Heart left ventricle (tissue), 16 donors: ENCODE results near the gene LTA4H. TPM values are rescaled to one million over a fixed set of nuclear protein-coding genes. Genes with fewer than 3 reads are reported as not detected.

Experiments used
- ATAC-seq, 4 donors: fragments of 200-7000 bp; cut with Tn5 transposase; one replicate each; pipeline ENCODE4 v1.9.1; 2020 to 2022; ENCODE audit warnings: moderate library complexity in 4 of 4, mild to moderate bottlenecking in 3 of 4, moderate number of reproducible peaks in 1 of 4
- DNase-seq, 5 donors: peaks; one replicate each; pipeline ENCODE4 v3.0.0-alpha.2; 2020
- H3K27ac ChIP-seq, 12 donors: fragments of 200-600 bp; sonication (generic) in 4 of 12; one replicate each; pipeline versions ENCODE4 v1.5.0 to v1.8.0; 2016 to 2022; ENCODE audit warnings: mild to moderate bottlenecking in 2 of 12
- H3K27me3 ChIP-seq, 9 donors: fragments of 200-600 bp; sonication (generic) in 2 of 9; one replicate each; pipeline versions ENCODE4 v1.5.1 to v1.8.0; 2016 to 2022; ENCODE audit warnings: mild to moderate bottlenecking in 3 of 9
- H3K36me3 ChIP-seq, 9 donors: fragments of 200-600 bp; sonication (generic) in 2 of 9; one replicate each; pipeline versions ENCODE4 v1.5.0 to v1.8.0; 2018 to 2022; ENCODE audit warnings: mild to moderate bottlenecking in 2 of 9
- H3K4me1 ChIP-seq, 12 donors: fragments of 200-600 bp; sonication (generic) in 4 of 12; one replicate each; pipeline versions ENCODE4 v1.5.0 to v1.8.0; 2016 to 2022; ENCODE audit warnings: mild to moderate bottlenecking in 3 of 12
- H3K4me3 ChIP-seq, 12 donors: fragments of 200-600 bp; sonication (generic) in 4 of 12; one replicate each; pipeline versions ENCODE4 v1.5.0 to v1.8.0; 2017 to 2022; ENCODE audit warnings: mild to moderate bottlenecking in 9 of 12, moderate library complexity in 4 of 12
- H3K9me3 ChIP-seq, 12 donors: fragments of 200-600 bp; sonication (generic) in 4 of 12; one replicate each; pipeline versions ENCODE4 v1.5.0 to v1.8.0; 2016 to 2022; ENCODE audit warnings: mild to moderate bottlenecking in 1 of 12
- POLR2A ChIP-seq, 2 donors: fragments of 450-650 bp; IDR thresholded peaks; one replicate each; pipeline ENCODE4 v1.6.1; 2017; ENCODE audit warnings: antibody characterized with exemption in 2 of 2, mild to moderate bottlenecking in 2 of 2, moderate library complexity in 2 of 2
- WGBS, 4 donors: extraction: QIAGEN DNeasy Blood & Tissue Kit in 2 of 4; methylation state at CpG; one replicate each; pipeline versions ENCODE4 v1.1.5 to v1.1.7; 2013 to 2018; 5-methylcytosine and 5-hydroxymethylcytosine counted together
- intact Hi-C, 10 donors: fragments of 100-400 bp; cut with DNase I; formaldehyde crosslinking; loops; one replicate each; pipeline versions ENCODE4 v1.11.1 to v1.14.2; 2022
- polyA plus RNA-seq, 2 donors: library from polyadenylated mRNA; stranded (reverse); fragments of 200-250 nt; gene quantifications; one replicate each; pipeline ENCODE4 v1.2.3, GENCODE V29; 2013
- total RNA-seq, 9 donors: library from RNA; depleted of rRNA in 2 of 9; stranded (reverse); fragments of >200 nt in 2 of 9; fragmentation: NEBNext Ultra II Directional in 3 of 9; extraction: Animal tissue kit (Norgen Biotek cat#: 25700) in 3 of 9; gene quantifications; one replicate each; pipeline versions ENCODE4 v1.1.0 to v1.2.4, GENCODE V29; 2016 to 2023
- TF ChIP-seq, protein P1 (sequence below), 12 donors: fragments of 200-600 bp; sonication (generic) in 4 of 12; IDR thresholded peaks; one replicate each; pipeline versions ENCODE4 v1.5.0 to v1.8.0; 2018 to 2022; ENCODE audit warnings: antibody characterized with exemption in 12 of 12, mild to moderate bottlenecking in 5 of 12
- donor health status: ischemic (EF 13 %, LVEDD 7.1; RV severe dilation, severe dysfunction).
- donor health status: healthy with polysubstance abuse.
- donor health status: DM: no; HTN: yes; CAD: no.
- donor health status: DM: no; HTN: no; CAD: no.
- donor health status: ischemic (EF 25% LVEDD 6.9; RV normal size, moderate dysfunction).
- donor health status: ischemic (EF 25% LVEDD 5.7; RV mildly dilated, moderate dysfunction).
- donor health status: healthy.
- donor health status: DM: yes; HTN: yes; CAD: no.
- donor health status: ischemic (EF 35%, LVEDD 5.7; RV mildly dilated, moderate dysfunction).
- donor health status: nonischemic (EF 11% LVEDD 7.7; RV severe dilation, severe dysfunction).
- donor health status: DM: yes; HTN: yes; CAD: no.
- donor health status: PGD.
- donor health status: ischemic (EF 29% LVEDD 5.4; RV normal size, mild dysfunction).
- donor health status: nonischemic (EF 23%, LVEDD 6.1; RV moderate dilation, normal function).

The LTA4H gene
- total and polyA plus RNA-seq, 11 donors = 23.3 to 72.0 (median 41.6) TPM

DNA sequence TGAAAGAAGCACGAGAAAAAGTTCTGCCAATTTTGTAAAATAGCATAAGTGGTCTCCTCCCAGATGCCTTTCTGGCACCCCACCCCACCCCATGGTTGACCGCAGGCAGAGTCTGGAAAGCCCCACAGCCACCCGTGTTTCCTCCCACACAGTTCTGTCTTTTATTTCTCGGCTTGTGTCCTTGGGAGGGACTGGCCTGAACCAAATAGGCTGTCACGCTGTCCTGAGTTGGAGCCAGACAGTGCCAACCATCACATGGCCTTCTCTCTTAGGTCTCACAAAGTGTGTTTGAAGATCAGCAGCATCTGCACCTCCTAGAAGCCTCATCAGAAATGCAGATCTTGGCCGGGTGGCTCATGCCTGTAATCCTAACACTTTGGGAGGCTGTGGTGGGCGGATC, 10.2 kb upstream of the LTA4H start:
- WGBS, 4 donors = 82 to 86% (median 84%) methylated on average over 7 of the region's 7 CpGs
- H3K9me3 ChIP-seq = no peaks in the 10 kb centered on the region
- TF ChIP-seq POLR2A (IDR thresholded peaks at IDR 0.05) = no peak
- TF ChIP-seq, protein P1, sequence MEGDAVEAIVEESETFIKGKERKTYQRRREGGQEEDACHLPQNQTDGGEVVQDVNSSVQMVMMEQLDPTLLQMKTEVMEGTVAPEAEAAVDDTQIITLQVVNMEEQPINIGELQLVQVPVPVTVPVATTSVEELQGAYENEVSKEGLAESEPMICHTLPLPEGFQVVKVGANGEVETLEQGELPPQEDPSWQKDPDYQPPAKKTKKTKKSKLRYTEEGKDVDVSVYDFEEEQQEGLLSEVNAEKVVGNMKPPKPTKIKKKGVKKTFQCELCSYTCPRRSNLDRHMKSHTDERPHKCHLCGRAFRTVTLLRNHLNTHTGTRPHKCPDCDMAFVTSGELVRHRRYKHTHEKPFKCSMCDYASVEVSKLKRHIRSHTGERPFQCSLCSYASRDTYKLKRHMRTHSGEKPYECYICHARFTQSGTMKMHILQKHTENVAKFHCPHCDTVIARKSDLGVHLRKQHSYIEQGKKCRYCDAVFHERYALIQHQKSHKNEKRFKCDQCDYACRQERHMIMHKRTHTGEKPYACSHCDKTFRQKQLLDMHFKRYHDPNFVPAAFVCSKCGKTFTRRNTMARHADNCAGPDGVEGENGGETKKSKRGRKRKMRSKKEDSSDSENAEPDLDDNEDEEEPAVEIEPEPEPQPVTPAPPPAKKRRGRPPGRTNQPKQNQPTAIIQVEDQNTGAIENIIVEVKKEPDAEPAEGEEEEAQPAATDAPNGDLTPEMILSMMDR (IDR thresholded peaks at IDR 0.05) = no peak
- no peaks in the 10 kb centered on the region for H3K36me3 ChIP-seq
- H3K4me1 ChIP-seq = peaks cover 0 to 61% (median 5%) of the 10 kb centered on the region in 12 donors
- no peak for DNase-seq
- H3K27me3 ChIP-seq = no peaks in the 10 kb centered on the region
- intact Hi-C loops = no loop called here
- H3K27ac ChIP-seq = peak overlapping the region in 1 of 12 donors; percentile 71
- H3K4me3 ChIP-seq = no peak overlapping the region
- peak in 2 of 4 donors; percentile 15 to 45 for ATAC-seq

DNA sequence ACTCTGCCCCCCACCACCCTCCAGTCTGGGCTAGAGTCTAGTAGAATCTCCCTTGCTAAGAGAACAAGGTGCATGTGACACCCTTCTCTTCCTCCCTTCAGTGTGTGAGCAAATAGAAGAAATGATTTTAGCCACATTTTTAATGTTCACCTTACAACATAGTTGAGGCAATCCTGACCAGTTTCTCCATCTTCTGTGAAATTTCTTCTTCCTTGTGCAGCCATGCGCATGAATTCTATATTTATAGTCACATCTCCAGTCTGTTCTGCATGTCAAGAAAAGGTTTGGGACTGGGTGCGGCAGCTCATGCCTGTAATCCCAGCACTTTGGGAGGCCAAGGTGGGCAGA, 9.5 kb upstream of the LTA4H start:
- peaks cover 0 to 61% (median 5%) of the 10 kb centered on the region in 12 donors for H3K4me1 ChIP-seq
- 94 to 100% (median 96%) methylated on average over 2 of the region's 2 CpGs for WGBS, 4 donors
- intact Hi-C loops = no loop called here
- H3K36me3 ChIP-seq = no peaks in the 10 kb centered on the region
- no peak for TF ChIP-seq POLR2A (IDR thresholded peaks at IDR 0.05)
- TF ChIP-seq, protein P1 (IDR thresholded peaks at IDR 0.05) = no peak
- no peaks in the 10 kb centered on the region for H3K9me3 ChIP-seq
- H3K27me3 ChIP-seq = no peaks in the 10 kb centered on the region
- H3K27ac ChIP-seq = peak overlapping the region in 1 of 12 donors; percentile 71
- DNase-seq (no peak), ATAC-seq (no peak)
- H3K4me3 ChIP-seq = no peak overlapping the region

DNA sequence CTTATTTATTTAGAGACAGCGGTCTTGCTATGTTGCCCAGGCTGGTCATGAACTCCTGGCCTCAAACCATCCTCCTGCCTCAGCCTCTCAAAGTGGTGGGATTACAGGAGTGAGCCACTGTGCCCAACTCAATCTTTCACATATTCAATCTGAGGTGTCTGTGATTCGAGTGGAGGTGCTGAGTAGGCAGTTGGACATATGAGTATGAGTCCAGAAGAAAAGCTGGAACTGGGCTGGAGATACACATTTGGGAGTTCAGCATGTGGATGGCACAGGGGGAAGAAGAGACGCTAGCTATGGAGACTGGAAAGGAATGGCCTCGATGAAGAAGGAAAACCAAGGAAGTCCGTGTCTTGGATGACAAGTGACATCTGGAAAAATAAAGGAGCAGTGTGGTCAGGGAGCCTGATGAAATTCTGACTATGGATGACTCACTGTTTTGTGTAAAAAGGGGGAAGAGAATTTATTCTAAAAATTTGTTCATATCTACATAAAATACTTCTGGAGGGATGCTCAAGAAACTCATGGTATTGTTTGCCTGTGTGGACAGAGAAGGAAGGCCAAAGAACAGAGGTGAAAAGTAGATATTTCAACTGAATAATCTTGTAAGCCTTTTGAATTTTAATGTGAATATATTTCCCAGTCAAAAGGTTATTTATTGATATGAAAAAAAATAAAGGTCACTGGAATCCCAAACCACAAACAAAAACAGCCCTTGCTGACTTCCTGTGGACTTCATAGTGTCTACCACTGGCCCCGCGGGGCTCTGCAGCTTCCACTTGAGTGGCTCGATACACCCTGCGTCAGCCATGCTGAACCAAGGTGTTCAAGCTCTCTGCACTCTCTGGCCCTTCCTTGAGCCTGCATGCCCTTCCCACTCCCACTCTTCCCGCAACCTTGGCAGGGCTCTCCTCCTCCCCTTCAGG, 8.9 kb upstream of the LTA4H start:
- Histone ChIP-seq H3K27ac (peak overlapping the region in 2 of 12 donors; percentile 7 to 71), H3K4me1 (peaks cover 0 to 55% (median 5%) of the 10 kb centered on the region in 12 donors)
- peak in 2 of 4 donors; percentile 14 to 65 for ATAC-seq

DNA sequence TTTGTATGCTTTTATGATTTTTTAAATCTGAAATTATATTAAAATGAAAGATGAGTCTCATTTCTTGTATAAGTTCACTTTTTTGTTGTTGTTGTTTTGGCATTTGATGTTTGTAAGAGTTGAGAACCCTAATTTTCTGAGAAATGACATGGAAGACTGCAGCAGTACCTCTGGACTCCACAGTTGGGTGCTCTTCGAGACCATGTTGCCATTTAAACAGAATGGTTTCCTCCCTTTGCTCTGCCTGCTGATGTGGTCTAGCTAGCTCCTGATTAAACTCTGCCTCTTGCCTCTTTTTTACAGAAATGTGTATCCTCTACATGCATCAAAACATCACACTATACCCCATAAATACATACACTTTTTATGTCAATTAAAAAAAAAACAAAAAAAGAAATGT, 5.8 kb upstream of the LTA4H start:
- peaks cover 0 to 30% (median 0%) of the 10 kb centered on the region in 12 donors for H3K4me1 ChIP-seq
- no peak overlapping the region for H3K27ac ChIP-seq
- DNase-seq = no peak
- no peaks in the 10 kb centered on the region for H3K27me3 ChIP-seq
- H3K4me3 ChIP-seq = no peak overlapping the region
- H3K36me3 ChIP-seq = no peaks in the 10 kb centered on the region
- 93 to 100% (median 95%) methylated on average over 1 of the region's 1 CpG for WGBS, 4 donors
- ATAC-seq = no peak
- H3K9me3 ChIP-seq = no peaks in the 10 kb centered on the region
- intact Hi-C loops = no loop called here
- no peak for TF ChIP-seq POLR2A (IDR thresholded peaks at IDR 0.05)
- TF ChIP-seq, protein P1 (IDR thresholded peaks at IDR 0.05) = no peak

More for the DNA sequence above, 8.9 kb upstream of the LTA4H start:
- intact Hi-C loops = no loop called here
- no peaks in the 10 kb centered on the region for H3K9me3 ChIP-seq
- H3K27me3 ChIP-seq = no peaks in the 10 kb centered on the region
- no peak for TF ChIP-seq POLR2A (IDR thresholded peaks at IDR 0.05)
- TF ChIP-seq, protein P1 (IDR thresholded peaks at IDR 0.05) = no peak
- H3K4me3 ChIP-seq = no peak overlapping the region
- peak in 1 of 5 donors; percentile 65 for DNase-seq
- H3K36me3 ChIP-seq = no peaks in the 10 kb centered on the region
- WGBS, 4 donors = 60 to 77% (median 74%) methylated on average over 10 of the region's 10 CpGs
